Neural cell (in vitro differentiated cells): ENCODE results near the gene PHLDB2. TPM values are rescaled to one million over a fixed set of nuclear protein-coding genes. Genes with fewer than 3 reads are reported as not detected.

ENCODE experiments used
- H2AFZ ChIP-seq: fragments of 200-600, 300-800 bp; sonication (generic), shearing (Covaris generic); 2 replicates; pipeline ENCODE4 v1.6.0; 2014; ENCODE audit warnings: low read depth, mild to moderate bottlenecking, antibody characterized with exemption, low read length, moderate library complexity
- H3F3A ChIP-seq: fragments of 200-600 bp; shearing (Covaris generic); 2 replicates; pipeline ENCODE4 v1.6.1; 2016; ENCODE audit warnings: mild to moderate bottlenecking, moderate library complexity, mixed read lengths, antibody characterized with exemption, low read length; ENCODE audit not compliant: insufficient read depth, poor library complexity, severe bottlenecking
- H3K27ac ChIP-seq: fragments of 200-600, 300-800 bp; sonication (generic), shearing (Covaris generic); 2 replicates; pipeline ENCODE4 v1.5.1; 2014; ENCODE audit warnings: mild to moderate bottlenecking, low read length, moderate library complexity
- H3K27me3 ChIP-seq: fragments of 300-800, 200-600 bp; sonication (generic), shearing (Covaris generic); 2 replicates; pipeline ENCODE4 v1.6.0; 2014; ENCODE audit warnings: mild to moderate bottlenecking, low read depth, low read length, moderate library complexity; ENCODE audit not compliant: insufficient read depth
- H3K36me3 ChIP-seq: fragments of 300-800, 200-600 bp; sonication (generic), shearing (Covaris generic); 2 replicates; pipeline ENCODE4 v1.5.1; 2014; ENCODE audit warnings: mild to moderate bottlenecking, antibody characterized with exemption, low read length, moderate library complexity; ENCODE audit not compliant: insufficient read depth
- H3K4me2 ChIP-seq: fragments of 300-800, 200-600 bp; sonication (generic), shearing (Covaris generic); 2 replicates; pipeline ENCODE4 v1.6.0; 2014; ENCODE audit warnings: mild to moderate bottlenecking, low read length
- H3K4me3 ChIP-seq: fragments of 300-800, 200-600 bp; sonication (generic), shearing (Covaris generic); 2 replicates; pipeline ENCODE4 v1.5.1; 2014; ENCODE audit warnings: mild to moderate bottlenecking, low read length, moderate library complexity
- H3K79me2 ChIP-seq: fragments of 200-600 bp; shearing (Covaris generic); replicated peaks from 2 replicates; pipeline ENCODE4 v1.6.0; 2014; ENCODE audit warnings: mild to moderate bottlenecking, low read length, moderate library complexity; ENCODE audit not compliant: insufficient read depth
- H3K9ac ChIP-seq: fragments of 300-800, 200-600 bp; sonication (generic), shearing (Covaris generic); 2 replicates; pipeline ENCODE4 v1.6.1; 2016; ENCODE audit warnings: mild to moderate bottlenecking, low read length, mixed read lengths
- H3K9me2 ChIP-seq: fragments of 200-600 bp; shearing (Covaris generic); 2 replicates; pipeline ENCODE4 v1.6.1; 2016; ENCODE audit warnings: mild to moderate bottlenecking, low read length, mixed read lengths; ENCODE audit not compliant: insufficient read depth
- H3K9me3 ChIP-seq: fragments of 200-600, 300-800 bp; sonication (generic), shearing (Covaris generic); 2 replicates; pipeline ENCODE4 v1.6.1; 2016; ENCODE audit warnings: mild to moderate bottlenecking, mixed run types, low read length, moderate library complexity, mixed read lengths
- H4K20me1 ChIP-seq: fragments of 200-600 bp; shearing (Covaris generic); 2 replicates; pipeline ENCODE4 v1.6.1; 2016; ENCODE audit warnings: mild to moderate bottlenecking, mixed run types; ENCODE audit not compliant: insufficient read depth
- EP300 ChIP-seq: fragments of 450-650 bp; conservative IDR thresholded peaks from 2 replicates; pipeline ENCODE4 v1.6.1; 2014; ENCODE audit warnings: antibody characterized with exemption, mild to moderate bottlenecking, moderate library complexity; ENCODE audit not compliant: poor library complexity, severe bottlenecking
- EZH2 ChIP-seq: fragments of 200-600, 300-800 bp; shearing (Covaris generic), sonication (generic); IDR thresholded peaks from 2 replicates; pipeline ENCODE4 v1.6.1; 2014; ENCODE audit warnings: antibody characterized with exemption, low read length, borderline replicate concordance, mild to moderate bottlenecking; ENCODE audit not compliant: insufficient read depth, poor library complexity, severe bottlenecking
- MXI1 ChIP-seq: fragments of 450-650 bp; conservative IDR thresholded peaks from 2 replicates; pipeline ENCODE4 v1.6.1; 2014; ENCODE audit warnings: antibody characterized with exemption, mild to moderate bottlenecking; ENCODE audit not compliant: poor library complexity, severe bottlenecking
- POLR2AphosphoS5 ChIP-seq: IDR thresholded peaks from 2 replicates; pipeline ENCODE4 v1.6.1; 2012
- RAD21 ChIP-seq: fragments of 450-650 bp; conservative IDR thresholded peaks from 2 replicates; pipeline ENCODE4 v1.6.1; 2014; ENCODE audit warnings: antibody characterized with exemption, mild to moderate bottlenecking, moderate library complexity
- SMC3 ChIP-seq: fragments of 450-650 bp; conservative IDR thresholded peaks from 2 replicates; pipeline ENCODE4 v1.6.1; 2014; ENCODE audit warnings: antibody characterized with exemption, mild to moderate bottlenecking, moderate library complexity; ENCODE audit not compliant: poor library complexity
- TAF1 ChIP-seq: IDR thresholded peaks from 2 replicates; pipeline ENCODE4 v1.6.1; 2012; ENCODE audit warnings: low read depth
- polyA plus RNA-seq: library from polyadenylated mRNA; depleted of rRNA; stranded (reverse); fragments of >200 nt; gene quantifications from 2 replicates; pipeline ENCODE4 v1.2.3, GENCODE V29; 2014
- TF ChIP-seq, protein P1 (sequence below): IDR thresholded peaks from 2 replicates; pipeline ENCODE4 v1.6.1; 2012; ENCODE audit warnings: borderline replicate concordance
- TF ChIP-seq, protein P2 (sequence below): fragments of 450-650 bp; IDR thresholded peaks from 2 replicates; pipeline ENCODE4 v1.5.1; 2014; ENCODE audit warnings: antibody characterized with exemption, mild to moderate bottlenecking, moderate library complexity; ENCODE audit not compliant: poor library complexity, severe bottlenecking

The PHLDB2 gene
- polyA plus RNA-seq, 1 donor from 2014 or later = 1.4 TPM

DNA sequence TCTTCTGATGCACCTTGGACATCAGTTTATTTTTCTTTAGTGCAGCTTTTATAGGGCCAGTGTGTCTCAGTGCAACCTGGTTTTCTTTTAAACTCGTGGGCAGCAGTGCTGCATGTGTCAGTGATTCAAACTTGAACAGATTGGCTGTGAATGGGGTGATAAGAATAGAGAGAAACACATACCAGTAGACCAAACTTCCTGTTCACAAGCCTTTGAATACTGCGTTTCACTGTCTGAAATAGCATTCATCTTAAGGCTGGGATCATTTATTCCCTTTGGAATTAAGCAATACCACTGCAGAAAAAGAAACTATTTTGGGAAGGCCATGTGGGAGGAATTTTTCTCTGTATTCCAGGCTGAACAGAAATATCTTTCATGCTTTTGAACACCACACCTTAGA is 51.7 kb downstream of the PHLDB2 start:
- no peaks in the 10 kb centered on the region for H3K36me3 ChIP-seq
- H4K20me1 ChIP-seq = no peaks in the 10 kb centered on the region
- no peaks in the 10 kb centered on the region for H3K79me2 ChIP-seq
- TF ChIP-seq EZH2 (no peak), SMC3 (no peak), EP300 (no peak), POLR2AphosphoS5 (no peak), TAF1 (no peak)
- H3K27ac ChIP-seq = no peak overlapping the region
- H2AFZ ChIP-seq = no peak overlapping the region
- H3K9me3 ChIP-seq = no peaks in the 10 kb centered on the region
- no peak overlapping the region for H3K4me2 ChIP-seq
- H3K27me3 ChIP-seq = no peaks in the 10 kb centered on the region
- no peaks in the 10 kb centered on the region for H3F3A ChIP-seq
- no peak overlapping the region for H3K9ac ChIP-seq
- no peak overlapping the region for H3K4me3 ChIP-seq
- H3K9me2 ChIP-seq = no peaks in the 10 kb centered on the region

GRCh38 chr3:111911446-111911845 is 52.4 kb downstream of the PHLDB2 start:
- Histone ChIP-seq H3K27me3 (no peaks in the 10 kb centered on the region), H3K79me2 (no peaks in the 10 kb centered on the region), H3K9ac (no peak overlapping the region), H3K27ac (no peak overlapping the region), H3K9me2 (no peaks in the 10 kb centered on the region), H3K4me3 (no peak overlapping the region), H4K20me1 (no peaks in the 10 kb centered on the region), H3K4me2 (no peak overlapping the region), H3F3A (no peaks in the 10 kb centered on the region), H3K36me3 (no peaks in the 10 kb centered on the region), H3K9me3 (no peaks in the 10 kb centered on the region), H2AFZ (no peak overlapping the region)
- TF ChIP-seq, protein P1, sequence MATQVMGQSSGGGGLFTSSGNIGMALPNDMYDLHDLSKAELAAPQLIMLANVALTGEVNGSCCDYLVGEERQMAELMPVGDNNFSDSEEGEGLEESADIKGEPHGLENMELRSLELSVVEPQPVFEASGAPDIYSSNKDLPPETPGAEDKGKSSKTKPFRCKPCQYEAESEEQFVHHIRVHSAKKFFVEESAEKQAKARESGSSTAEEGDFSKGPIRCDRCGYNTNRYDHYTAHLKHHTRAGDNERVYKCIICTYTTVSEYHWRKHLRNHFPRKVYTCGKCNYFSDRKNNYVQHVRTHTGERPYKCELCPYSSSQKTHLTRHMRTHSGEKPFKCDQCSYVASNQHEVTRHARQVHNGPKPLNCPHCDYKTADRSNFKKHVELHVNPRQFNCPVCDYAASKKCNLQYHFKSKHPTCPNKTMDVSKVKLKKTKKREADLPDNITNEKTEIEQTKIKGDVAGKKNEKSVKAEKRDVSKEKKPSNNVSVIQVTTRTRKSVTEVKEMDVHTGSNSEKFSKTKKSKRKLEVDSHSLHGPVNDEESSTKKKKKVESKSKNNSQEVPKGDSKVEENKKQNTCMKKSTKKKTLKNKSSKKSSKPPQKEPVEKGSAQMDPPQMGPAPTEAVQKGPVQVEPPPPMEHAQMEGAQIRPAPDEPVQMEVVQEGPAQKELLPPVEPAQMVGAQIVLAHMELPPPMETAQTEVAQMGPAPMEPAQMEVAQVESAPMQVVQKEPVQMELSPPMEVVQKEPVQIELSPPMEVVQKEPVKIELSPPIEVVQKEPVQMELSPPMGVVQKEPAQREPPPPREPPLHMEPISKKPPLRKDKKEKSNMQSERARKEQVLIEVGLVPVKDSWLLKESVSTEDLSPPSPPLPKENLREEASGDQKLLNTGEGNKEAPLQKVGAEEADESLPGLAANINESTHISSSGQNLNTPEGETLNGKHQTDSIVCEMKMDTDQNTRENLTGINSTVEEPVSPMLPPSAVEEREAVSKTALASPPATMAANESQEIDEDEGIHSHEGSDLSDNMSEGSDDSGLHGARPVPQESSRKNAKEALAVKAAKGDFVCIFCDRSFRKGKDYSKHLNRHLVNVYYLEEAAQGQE = no peak
- TF ChIP-seq RAD21 = no peak
- TF ChIP-seq POLR2AphosphoS5 = no peak
- no peak for TF ChIP-seq TAF1
- no peak for TF ChIP-seq EZH2
- TF ChIP-seq SMC3 = no peak
- no peak for TF ChIP-seq MXI1

DNA sequence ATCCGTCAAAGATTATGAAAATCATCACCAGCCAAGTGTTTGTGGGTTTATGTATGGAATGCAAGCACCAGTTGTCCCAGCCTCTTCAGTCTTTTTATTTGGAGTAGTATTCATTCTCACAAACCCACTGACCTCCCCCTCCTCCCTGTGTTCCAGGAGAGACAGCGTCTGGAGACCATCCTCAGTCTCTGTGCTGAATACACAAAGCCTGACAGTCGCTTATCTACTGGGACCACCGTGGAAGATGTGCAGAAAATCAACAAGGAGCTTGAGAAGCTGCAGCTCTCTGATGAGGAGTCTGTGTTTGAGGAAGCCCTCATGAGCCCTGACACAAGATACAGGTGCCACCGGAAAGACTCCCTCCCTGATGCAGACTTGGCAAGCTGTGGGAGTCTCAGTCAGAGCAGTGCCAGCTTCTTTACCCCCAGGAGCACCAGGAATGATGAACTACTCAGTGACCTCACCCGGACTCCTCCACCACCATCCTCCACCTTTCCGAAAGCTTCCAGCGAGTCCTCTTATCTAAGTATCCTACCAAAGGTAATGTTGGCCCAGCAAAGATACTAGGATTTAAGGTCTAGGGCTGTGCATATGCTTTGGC is 54.2 kb downstream of the PHLDB2 start:
- Histone ChIP-seq H3K4me2 (no peak overlapping the region), H4K20me1 (no peaks in the 10 kb centered on the region), H3F3A (no peaks in the 10 kb centered on the region), H3K79me2 (no peaks in the 10 kb centered on the region), H3K27ac (no peak overlapping the region), H3K9me3 (no peaks in the 10 kb centered on the region), H3K36me3 (no peaks in the 10 kb centered on the region), H3K9ac (no peak overlapping the region), H3K9me2 (no peaks in the 10 kb centered on the region), H3K27me3 (no peaks in the 10 kb centered on the region), H3K4me3 (no peak overlapping the region), H2AFZ (no peak overlapping the region)
- TF ChIP-seq, protein P2, sequence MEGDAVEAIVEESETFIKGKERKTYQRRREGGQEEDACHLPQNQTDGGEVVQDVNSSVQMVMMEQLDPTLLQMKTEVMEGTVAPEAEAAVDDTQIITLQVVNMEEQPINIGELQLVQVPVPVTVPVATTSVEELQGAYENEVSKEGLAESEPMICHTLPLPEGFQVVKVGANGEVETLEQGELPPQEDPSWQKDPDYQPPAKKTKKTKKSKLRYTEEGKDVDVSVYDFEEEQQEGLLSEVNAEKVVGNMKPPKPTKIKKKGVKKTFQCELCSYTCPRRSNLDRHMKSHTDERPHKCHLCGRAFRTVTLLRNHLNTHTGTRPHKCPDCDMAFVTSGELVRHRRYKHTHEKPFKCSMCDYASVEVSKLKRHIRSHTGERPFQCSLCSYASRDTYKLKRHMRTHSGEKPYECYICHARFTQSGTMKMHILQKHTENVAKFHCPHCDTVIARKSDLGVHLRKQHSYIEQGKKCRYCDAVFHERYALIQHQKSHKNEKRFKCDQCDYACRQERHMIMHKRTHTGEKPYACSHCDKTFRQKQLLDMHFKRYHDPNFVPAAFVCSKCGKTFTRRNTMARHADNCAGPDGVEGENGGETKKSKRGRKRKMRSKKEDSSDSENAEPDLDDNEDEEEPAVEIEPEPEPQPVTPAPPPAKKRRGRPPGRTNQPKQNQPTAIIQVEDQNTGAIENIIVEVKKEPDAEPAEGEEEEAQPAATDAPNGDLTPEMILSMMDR = no peak
